NCI-H2227 treated with DMSO at 0.1 percent for 48 hours (cell line): ENCODE results near the gene CDH4.

Experiments
- DNase-seq: peaks from one replicate; lab custom pipeline; 2025; lab: John Stamatoyannopoulos, UW

The CDH4 gene

DNA sequence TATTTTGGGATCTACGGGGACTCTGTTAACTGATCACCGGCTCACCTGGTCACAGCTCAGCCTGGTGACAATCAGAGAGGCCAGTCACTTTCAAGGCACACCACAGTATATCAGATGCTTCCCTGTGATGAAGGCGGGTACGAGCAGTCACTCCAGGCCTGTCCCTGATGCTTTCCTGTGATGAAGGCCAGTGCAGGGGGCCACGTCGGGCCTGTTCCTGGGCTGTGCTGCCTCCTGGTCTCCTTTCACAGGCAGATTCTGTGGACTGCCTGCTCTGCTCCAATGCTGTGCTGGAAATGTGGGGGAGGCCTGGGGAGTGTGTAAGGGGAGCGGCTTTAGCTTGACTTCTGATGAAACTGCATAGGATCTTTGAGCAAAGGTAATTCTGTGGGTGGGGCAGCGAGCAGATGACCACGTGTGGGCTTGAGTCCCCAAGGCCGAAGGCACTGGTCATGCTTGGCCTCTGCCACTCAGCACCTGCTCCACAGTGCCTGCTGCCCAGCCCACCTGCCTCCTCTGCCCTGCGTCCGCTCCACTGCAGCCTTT is 441.1 kb downstream of the CDH4 start:
- no peak for DNase-seq

DNA sequence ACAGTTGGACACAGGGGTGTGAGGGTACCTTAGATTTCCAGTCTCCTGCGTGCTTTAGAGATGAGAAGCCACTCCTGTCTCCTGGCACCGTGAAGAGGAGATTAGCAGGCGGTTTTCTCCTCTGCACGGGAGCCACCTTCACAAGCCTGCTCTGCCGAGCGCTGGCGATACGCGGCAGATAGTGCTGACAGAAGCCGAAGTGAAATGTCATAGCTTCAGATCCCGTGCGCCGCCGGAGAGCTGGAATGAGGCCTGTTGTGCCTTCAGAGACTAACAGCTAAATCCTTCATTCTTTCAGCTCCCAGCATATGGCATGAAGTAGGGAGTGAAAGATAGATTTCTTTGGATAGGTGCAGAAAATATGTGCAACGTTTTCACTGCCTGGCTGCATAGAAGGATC is 442.6 kb downstream of the CDH4 start:
- DNase-seq, result no peak

DNA sequence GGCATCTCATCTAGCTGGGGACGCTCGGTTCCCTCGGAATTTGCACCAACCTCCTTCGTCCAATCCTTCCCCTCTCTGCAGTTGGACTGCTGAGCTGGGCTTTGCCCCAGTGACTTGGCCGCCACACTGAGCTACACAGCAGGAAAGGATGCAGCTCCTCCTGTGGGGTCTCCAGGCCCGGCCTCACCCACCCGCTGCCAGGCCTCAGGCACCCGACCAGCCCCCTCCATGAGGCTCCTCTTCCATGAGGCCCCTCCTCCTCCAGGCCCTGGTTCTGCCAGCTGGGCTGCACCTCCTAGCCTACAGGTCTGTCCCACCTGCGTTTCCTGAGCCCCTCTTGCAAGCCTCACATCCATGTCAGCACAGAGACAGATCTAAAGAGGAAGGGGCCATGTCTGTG is 443.7 kb downstream of the CDH4 start:
- DNase-seq, result no peak

DNA sequence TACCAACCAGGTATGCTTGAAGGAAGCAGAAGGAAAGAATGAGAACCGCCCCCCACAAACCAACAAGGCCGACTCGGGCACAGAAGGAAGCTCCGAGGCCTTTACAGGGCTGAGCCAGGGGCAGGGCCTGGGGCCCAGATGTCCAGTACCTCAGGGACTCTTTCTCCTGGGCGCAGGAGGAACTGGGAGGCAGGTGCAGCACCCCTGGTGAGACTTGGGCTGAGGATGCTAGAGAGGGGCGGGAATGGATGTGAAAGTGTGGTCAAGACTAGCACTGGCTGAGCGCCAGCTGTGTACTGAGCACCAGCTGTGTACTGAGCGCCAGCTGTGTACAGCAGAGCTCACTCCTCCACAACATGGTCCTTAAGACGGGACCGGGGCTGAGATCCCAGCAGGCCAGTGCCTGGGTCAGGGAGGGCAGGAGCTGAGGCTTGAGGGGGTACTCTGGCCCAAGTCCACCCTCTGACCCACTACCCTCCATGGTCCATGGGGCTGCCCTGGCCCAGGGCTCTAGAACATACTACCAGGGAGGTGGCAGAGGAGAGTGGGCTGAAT is 444.2 kb downstream of the CDH4 start:
- no peak for DNase-seq

DNA sequence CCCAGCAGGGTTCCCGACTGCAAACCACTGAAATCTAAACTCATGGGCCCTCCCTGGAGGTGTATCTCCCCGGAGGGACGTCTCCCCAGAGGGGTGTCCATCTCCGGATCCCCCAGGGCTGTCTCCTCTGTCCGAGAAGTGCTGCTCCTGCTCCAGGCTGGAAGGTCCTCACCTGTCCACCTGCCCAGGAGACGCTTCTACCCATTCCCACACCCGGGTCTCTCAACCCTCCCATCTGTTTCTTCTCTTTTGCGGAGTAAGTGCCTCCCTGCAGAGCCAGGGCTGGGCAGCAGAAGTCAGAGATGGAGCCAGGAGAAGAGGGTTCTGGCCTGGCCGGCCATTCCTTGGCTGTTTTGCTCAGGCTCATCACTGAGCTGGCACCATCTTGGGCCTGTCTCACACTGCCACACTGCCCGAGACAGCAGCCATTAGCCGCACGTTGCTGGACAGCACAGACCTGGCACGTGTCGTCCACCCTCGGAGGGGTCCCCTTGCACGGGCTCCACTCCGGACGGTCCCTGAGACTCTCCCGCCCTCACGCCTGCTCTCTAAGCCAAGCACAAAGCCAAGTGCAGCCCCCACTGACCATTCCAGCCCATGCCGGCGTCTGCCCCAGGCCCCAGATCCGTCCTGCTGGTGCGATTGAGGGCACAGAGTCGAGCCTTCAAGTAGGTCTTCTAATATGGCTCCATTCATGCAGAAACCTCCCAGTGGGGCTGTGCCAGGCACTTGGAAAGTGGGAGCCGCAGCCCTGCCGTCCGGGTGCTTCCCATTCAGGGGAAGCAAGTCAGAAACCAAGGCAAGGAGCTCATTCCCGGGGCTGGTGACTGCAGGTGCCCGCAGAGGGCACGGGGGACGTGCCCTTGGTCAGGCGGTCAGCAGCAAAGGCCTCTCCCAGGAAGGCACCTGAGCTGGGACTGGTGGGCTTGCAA is 445.9 kb downstream of the CDH4 start:
- no peak for DNase-seq

DNA sequence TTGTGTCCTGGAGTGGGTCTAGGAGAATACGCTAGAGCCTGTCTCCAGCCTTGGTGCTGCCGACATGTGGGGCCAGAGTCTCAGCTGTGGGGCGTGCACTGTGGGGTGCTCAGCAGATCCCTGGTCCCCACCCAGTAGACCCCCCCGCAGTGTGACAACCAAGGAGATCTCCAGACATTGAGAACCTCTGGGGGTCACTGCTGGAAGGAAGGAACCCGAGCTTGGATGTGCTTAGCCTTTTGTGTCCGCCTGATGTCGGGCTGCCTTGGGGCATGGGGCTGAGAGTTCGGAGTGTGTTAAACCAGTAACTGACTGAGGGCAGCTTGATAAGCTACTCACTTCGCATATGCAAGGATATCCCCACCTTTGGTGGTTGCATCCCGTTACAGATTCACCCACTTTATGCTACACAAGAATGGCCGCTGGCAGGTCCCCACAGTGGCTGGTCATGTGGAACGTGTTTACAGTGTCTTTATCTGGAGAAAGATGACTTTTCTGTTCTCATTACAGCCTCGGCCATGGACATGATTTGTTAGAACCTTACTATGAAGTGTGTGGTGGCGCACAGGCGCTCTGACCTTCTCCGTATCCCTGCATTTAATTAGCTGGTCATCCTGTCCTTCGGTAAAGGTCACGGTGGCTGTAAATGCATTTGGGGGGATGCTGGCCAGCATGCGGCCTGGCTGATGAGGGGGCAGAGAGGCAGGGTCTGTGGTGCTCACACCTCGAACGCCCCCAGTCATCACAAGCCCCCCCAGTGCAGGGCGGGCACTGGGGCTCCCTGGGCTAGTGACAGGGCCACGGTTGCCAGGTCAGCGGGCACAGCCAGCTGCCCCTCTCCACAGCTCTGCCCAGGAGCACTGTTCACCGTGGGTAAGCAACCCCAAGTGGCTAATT is 446.8 kb downstream of the CDH4 start:
- no peak for DNase-seq

DNA sequence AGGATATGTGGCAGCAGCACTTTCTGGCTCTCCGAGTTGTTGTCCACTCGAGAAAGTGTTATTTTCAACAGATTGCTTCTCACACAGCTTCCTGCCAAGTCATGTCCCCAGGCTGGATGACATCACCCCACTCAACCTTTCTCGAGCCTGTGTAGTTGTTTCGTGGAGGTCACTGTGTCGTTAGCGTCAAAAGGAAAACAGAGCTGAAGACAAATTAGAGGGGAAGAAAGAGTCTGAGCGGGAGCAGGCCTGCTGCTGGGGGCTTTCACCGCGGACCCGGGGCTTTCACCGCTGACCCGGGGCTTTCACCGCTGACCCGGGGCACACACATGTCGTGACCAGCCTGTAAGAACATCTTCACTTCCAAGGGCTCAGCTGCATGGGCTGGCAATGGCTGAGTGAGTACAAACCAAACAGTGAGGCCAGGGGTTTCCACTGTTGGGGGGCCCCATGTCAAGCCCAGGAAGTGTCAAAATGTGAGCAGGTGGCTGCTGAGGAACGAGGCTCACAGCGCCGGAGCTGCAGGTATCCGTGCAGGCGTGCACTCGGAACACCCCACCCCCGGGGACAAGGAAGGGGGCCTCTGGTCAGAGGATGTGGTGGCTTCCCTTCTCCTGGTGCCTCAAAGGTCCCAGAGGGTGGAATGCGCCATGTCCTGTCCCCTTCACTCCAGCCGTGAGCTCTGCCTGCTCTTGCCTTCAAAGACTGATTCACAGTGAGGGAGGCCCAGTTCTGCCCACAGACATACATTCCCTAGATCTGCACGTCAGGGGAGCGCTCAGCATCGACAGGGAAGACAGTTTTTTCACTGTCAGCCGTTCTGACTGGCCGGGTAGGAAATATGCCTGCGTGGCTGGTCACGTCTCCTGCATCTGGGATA is 447.7 kb downstream of the CDH4 start:
- DNase-seq, result no peak

DNA sequence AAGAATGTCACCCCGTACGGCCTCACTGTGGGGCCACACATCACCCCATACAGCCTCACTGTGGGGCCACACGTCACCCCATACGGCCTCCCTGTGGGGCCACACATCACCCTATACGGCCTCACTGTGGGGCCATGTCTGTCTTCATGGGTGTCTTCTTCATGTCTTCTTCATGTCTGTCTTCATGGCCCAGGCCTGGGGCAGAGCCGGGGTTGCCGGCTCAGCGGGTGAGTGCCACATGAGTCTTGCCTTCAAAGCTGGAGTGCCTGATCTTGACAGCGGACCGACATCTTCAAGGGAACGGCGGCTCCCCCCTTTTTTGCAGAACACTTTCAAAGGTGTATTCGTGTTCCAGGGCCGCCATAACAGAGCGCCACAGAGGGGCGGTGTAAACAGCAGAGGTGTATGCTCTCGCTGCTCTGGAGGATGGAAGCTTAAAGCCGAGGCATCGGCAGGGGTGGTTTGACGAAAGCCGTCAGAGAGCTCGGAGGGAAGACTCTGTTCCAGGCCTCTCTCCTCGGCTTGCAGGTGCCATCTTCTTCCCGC is 448.6 kb downstream of the CDH4 start:
- no peak for DNase-seq

DNA sequence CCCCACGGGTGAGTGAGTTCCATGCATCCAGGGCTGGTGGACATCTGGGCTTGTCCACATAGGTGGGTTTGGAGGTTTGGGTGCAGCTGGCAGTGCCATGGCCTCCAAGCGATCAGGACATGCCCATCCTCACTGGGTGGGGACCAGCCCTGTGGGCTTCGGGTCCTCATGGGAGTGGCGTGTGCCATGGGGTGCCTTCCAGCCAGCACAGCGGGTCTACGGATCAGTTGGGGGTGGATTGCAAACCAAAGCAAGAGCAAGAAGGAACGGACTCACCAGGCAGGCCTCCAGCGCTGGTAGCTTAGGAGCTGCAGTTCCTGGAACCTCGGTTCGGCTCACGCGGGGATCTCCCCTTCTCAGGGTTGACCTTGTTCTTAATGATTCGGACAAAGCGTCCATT is 449.3 kb downstream of the CDH4 start:
- DNase-seq, result no peak

DNA sequence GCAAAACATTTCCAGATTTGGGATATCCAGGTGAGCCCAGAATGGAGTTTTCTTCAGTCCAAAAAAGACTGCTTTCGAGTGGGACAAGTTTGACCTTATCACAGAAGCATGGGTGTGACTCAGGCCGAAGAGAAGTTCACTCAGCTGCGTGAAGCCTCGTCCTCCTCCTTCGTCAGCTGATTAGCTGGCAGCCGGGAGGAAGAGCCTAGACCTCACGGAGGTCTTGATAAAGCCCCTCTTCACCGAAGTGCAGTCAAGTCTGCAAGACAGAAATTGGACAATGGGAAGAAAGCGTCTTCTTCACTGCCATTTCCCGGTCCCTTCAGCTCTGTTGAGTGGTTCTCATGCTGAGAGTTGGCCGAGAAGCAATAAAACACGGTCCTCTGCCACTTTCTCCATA is 449.7 kb downstream of the CDH4 start:
- DNase-seq, result no peak

DNA sequence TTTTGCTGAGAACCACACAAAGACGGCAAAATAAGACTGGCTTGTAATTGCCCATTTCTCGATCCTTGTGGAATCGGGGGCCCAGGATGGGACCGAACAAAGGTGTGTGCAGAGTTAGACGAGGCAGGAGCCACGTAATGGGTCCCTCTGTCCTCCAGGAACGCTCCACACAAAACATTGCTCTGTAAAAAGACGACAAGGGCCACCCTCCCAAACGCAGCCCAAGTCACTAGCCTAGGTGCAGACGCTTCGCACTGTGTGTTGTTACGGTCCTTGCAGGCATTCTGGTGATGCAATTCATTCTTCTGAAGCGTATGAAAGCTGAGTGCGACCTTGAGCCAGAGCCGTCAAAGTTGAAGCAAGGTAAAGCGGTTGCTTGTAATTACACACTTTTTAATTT is 450.2 kb downstream of the CDH4 start:
- DNase-seq, result no peak

DNA sequence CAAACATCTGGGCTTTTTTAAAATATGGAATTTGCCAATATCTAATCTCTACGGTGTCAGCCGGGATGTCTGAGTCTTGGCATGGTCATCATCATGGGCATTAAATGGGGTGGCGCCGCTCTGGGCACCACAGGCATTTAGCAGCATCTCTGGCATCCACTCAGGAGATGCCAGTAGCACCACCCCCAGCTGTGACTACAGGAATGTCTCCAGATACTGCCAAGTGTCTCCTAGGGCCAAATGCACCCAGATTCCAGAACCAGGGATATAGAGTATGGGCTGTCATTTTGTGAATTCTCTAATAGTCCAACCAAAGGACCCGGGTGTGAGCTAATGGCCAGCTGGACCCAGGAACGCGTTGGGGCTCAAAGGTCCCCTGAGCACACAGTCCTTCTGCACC is 452.6 kb downstream of the CDH4 start:
- DNase-seq, result no peak

DNA sequence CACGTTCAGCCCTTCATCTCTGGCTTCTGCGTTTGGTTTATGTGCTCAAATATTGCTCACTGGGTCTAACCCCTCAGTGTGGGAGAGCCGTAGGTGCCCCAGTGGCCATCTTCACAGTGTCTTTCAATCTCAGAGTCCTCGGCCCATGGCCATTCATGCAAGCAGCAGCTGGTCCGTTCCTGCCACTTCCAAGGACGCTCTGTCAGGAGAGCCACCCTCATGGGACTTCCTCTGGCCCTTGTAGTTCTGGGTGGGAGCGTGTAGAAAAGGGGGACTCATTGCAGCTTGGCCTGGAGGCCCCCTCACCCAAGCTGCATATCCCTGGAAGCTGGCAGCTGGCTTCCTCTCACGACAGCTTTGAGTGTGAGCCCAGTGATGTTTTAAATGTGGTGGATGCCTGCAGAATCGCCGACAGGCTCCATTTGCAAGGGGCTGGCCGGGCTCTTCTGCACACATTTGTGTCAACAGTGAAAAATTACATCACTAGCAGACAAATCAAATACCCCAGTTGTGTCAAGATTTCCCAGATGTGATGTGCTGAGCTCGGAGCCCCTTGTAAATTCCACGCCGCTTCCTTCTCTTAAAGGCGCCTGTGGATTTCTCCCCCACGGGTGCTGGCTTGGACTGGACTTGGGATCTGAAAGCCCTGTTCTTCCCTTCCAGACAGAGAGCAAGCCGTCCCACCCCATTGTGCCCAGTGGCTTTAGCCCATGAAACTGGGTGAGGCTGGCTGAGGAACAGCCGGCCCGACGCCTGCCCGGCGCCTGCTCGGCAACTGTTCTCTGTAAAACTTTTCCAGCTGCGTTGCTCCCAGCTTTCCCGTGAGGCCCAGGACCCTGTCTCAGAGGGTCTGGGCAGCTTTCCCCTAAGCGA is 453.6 kb downstream of the CDH4 start:
- no peak for DNase-seq

DNA sequence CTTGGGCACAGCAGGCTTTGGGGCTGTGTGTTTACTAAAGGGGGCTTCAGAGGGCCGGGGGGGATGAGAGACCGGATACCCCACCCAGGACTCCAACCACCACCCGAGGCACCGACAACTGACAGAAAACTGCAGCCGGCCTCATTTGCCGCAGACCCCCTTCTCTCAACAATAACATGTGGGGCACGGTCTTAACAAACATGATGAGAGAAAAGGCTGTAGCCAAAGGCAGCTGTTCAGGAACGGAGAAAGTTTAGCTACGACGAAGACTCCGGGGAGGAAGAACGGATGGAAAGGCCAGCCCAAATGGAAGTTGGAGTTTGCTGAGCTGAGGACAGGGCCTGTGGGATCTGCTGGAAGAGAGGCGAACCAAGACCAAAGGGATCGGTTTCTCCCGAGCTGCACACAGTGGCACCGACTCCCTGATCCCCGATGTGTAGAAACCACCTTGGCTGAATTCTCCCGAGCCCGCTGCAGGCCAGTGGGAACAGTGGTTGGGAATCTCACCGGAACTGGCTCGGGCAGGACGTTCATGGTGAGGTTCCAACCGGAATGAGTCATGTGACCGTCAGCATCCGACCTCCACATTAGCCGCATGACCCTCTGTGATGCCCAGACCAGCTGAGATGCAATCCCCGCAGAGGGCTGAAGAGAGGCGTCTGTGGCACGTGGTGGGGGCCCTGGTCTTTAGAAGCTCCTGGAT is 454.3 kb downstream of the CDH4 start:
- no peak for DNase-seq

DNA sequence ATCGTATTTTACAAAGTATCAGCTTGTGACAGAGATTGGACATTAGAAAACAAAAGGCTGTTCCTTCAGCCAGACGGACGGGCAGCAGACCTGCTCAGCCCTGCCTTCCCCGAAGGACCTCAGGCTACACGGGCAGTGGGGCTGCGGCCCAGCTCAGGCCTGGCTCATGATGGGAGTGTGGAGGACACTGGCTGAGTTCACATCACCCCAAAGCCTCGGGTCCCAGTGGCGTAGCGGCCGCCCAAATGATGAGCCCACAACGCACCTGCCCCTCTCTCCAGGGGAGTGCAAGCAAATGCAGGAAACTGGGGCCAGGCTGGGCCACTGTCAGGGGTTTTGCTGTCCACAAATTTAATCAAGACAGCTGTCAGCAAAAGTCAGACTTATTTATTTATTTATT is 456.8 kb downstream of the CDH4 start:
- no peak for DNase-seq

DNA sequence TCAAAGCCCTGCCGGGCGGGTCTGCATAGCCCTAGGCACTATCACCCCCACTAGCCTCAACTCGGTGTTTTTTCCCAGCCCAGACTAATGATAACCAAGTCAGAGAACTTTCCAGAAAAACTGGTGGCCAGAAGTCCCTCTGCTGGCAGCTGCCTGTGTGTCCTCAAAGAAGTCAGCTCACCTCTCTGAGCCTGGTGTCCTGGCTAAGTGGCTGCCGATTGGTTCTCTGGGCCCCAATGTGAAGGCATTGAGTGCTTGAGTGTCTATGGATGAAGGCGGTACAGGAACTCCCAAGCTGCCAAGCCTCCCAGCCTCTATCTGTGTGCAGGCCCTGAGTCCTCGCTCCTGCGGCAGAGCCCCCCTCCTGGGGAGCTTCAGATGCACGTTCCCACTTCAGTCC is 458.0 kb downstream of the CDH4 start:
- DNase-seq, result no peak

DNA sequence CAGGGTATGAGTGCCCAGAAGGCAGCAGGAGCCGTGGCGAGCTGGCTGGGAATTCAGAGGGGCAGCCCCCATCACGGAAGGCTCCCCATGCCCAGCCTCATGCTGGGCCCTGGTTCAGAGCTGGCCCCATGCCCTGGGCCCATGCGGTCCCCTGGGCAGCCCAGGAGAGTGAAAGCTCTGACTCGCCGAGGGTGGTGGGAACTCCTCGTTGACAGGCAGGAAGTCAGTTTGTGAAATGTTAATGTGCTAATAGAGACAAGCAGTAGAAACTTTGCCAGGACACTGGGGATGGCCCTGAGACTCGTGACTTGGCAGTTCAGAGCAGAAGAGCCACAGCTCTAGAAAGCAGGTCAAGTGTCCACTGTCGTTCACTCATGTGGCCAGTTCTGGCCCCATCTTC is 460.6 kb downstream of the CDH4 start:
- no peak for DNase-seq

DNA sequence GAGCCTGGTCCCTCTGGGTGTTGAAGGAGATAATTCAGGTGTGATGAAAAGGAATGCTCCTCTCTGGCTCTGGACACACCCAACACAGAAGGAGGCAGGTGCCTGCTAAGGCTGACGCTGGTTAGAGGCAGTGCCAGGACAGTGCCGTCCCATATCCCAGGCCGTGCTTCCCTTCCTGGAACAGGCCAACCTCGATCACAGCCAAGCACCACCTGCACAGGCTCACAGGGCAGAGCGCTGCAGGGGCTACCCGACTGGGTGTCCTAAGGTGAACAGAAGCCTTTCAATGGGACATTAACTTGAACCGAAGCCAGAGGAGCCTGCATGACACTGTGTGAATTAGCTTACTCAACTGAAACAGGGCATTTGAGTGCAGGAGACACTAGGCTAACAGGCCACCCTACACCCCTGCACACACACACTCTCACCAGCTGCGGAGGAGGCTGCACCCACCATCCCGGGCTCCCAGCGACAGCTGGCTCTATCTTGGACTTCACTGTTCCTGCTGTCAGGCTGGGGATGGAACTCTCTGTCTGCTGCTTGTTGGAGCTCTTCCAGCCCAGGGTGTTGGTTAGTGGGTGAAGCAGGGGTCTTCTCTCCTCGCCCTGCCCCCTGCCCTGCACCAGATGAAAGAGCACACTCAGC is 466.4 kb downstream of the CDH4 start:
- no peak for DNase-seq
